Breast epithelium (tissue), 4 donors: ENCODE results near the gene ADAM11. TPM values are rescaled to one million over a fixed set of nuclear protein-coding genes. Genes with fewer than 3 reads are reported as not detected.
"Not testable (repeated sequence)": the region's sequence is repeated elsewhere in the genome, so short reads cannot be mapped to it uniquely, and the experiment has no call there.

Experiments
- DNase-seq, 2 donors: peaks; one replicate each; pipeline ENCODE4 v3.0.0-alpha.2; 2019; ENCODE audit warnings: low spot score in 2 of 2
- H3K27ac ChIP-seq, 2 donors: fragments of 200-600 bp; sonication (generic) in 1 of 2; one replicate each; pipeline ENCODE4 v1.5.1; 2016 to 2019; ENCODE audit warnings: mild to moderate bottlenecking in 1 of 2
- H3K27me3 ChIP-seq, 2 donors: fragments of 200-600 bp; sonication (generic) in 1 of 2; one replicate each; pipeline versions ENCODE4 v1.5.1 to v1.6.0; 2017 to 2019; ENCODE audit warnings: control low read depth in 1 of 2, mild to moderate bottlenecking in 1 of 2
- H3K36me3 ChIP-seq: fragments of 200-600 bp; one replicate; pipeline ENCODE4 v1.5.1; 2019
- H3K4me1 ChIP-seq, 2 donors: fragments of 200-600 bp; sonication (generic); one replicate each; pipeline ENCODE4 v1.5.1; 2016 to 2019; ENCODE audit warnings: control low read depth in 1 of 2
- H3K4me3 ChIP-seq, 3 donors: fragments of 200-600 bp; sonication (generic); 1 replicate in 2 of 3; 2 replicates in 1 of 3; pipeline ENCODE4 v1.5.1; 2016 to 2019; ENCODE audit warnings: mild to moderate bottlenecking in 3 of 3, moderate library complexity in 2 of 3
- H3K9me3 ChIP-seq, 2 donors: fragments of 200-600 bp; sonication (generic) in 1 of 2; one replicate each; pipeline ENCODE4 v1.5.1; 2016 to 2019; ENCODE audit warnings: control low read depth in 1 of 2
- POLR2A ChIP-seq: fragments of 450-650 bp; IDR thresholded peaks from one replicate; pipeline ENCODE4 v1.6.1; 2016; ENCODE audit warnings: antibody characterized with exemption, mild to moderate bottlenecking, moderate library complexity
- POLR2AphosphoS5 ChIP-seq, 3 donors: sonication (generic); formaldehyde crosslinking; IDR thresholded peaks; one replicate each; pipeline ENCODE4 v1.6.1; 2017; ENCODE audit warnings: antibody characterized with exemption in 3 of 3
- intact Hi-C: fragments of 100-400 bp; cut with DNase I; formaldehyde crosslinking; loops from one replicate; pipeline ENCODE4 v1.15.1; 2023; ENCODE audit warnings: low total_unique reads
- total RNA-seq, 3 donors: library from RNA; depleted of rRNA; stranded (reverse); fragments of >200 nt; gene quantifications; one replicate each; pipeline ENCODE4 v1.1.0, GENCODE V29; 2016
- TF ChIP-seq, protein P1 (sequence below), 3 donors: fragments of 450-650 bp; IDR thresholded peaks; one replicate each; pipeline ENCODE4 v1.5.1; 2016 to 2017; ENCODE audit warnings: antibody characterized with exemption in 3 of 3, mild to moderate bottlenecking in 3 of 3, moderate library complexity in 3 of 3

The ADAM11 gene
- total RNA-seq, 3 donors from 2014 or later: 1.0 to 1.4 (median 1.3) TPM

DNA sequence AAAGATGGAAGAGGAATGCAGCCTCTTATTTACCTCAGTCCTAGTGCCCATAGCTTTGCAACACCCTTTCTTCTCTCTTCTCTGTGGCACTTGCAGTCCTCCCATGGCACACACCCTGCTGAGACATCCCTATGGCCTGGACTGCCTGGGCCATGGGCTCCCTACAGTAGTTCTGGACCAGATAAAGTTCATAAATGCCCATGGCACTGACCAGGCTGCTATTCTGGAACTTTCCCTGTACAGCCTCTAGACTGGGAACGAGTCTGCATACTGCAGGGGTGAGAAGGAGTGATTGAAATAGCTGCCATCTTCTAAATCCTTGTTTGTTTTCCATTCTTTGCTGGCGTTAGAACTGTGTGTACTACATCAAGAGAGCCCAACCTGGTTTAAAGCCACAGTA, 24.5 kb upstream of the ADAM11 start:
- H3K36me3 ChIP-seq: no peaks in the 10 kb centered on the region
- no peaks in the 10 kb centered on the region for H3K9me3 ChIP-seq
- no peaks in the 10 kb centered on the region for H3K27me3 ChIP-seq
- no peak for DNase-seq
- no peak overlapping the region for H3K27ac ChIP-seq
- no peaks in the 10 kb centered on the region for H3K4me1 ChIP-seq
- TF ChIP-seq POLR2A (no peak), POLR2AphosphoS5 (IDR thresholded peaks at IDR 0.05) (no peak)
- TF ChIP-seq, protein P1, sequence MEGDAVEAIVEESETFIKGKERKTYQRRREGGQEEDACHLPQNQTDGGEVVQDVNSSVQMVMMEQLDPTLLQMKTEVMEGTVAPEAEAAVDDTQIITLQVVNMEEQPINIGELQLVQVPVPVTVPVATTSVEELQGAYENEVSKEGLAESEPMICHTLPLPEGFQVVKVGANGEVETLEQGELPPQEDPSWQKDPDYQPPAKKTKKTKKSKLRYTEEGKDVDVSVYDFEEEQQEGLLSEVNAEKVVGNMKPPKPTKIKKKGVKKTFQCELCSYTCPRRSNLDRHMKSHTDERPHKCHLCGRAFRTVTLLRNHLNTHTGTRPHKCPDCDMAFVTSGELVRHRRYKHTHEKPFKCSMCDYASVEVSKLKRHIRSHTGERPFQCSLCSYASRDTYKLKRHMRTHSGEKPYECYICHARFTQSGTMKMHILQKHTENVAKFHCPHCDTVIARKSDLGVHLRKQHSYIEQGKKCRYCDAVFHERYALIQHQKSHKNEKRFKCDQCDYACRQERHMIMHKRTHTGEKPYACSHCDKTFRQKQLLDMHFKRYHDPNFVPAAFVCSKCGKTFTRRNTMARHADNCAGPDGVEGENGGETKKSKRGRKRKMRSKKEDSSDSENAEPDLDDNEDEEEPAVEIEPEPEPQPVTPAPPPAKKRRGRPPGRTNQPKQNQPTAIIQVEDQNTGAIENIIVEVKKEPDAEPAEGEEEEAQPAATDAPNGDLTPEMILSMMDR (IDR thresholded peaks at IDR 0.05): no peak
- intact Hi-C loops: no loop called here
- H3K4me3 ChIP-seq: no peak overlapping the region

DNA sequence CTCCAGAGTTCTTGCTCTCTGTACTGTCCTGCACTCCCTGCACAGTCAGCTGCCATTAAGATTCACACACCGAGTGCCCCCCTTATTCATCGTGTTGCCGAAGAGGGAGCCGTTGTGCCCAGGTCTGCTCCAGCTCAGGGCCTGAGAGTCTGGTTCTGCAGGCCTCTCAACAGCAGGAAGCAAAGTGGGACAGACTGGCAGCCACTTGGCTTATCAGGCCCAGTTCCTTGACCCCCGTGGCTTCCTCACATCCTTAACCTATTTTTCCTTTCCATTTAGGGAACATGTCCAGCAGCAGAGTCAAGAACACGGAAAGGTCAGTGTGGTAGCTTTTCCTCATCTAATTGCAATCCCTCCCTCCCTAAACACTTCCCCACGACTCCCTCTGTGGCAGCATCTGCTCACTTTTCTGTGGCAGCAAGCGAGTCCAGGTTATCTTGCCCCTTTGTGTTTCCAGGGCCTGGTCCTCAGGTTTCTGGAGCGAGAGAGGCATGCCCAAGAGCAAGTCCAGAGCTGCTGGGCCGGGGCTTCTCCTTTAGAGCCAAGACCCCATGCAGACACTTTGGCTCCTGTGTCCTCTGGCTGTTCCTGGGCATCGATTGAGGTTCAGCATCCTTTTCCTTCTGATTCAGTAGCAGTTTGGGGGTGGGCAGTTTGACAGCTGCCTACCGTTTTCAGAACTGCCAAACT, 22.1 kb upstream of the ADAM11 start:
- intact Hi-C loops: no loop called here
- DNase-seq: no peak
- H3K9me3 ChIP-seq: no peaks in the 10 kb centered on the region
- TF ChIP-seq, protein P1 (IDR thresholded peaks at IDR 0.05): no peak
- TF ChIP-seq POLR2AphosphoS5 (IDR thresholded peaks at IDR 0.05) (no peak), POLR2A (no peak)
- no peaks in the 10 kb centered on the region for H3K27me3 ChIP-seq
- H3K4me1 ChIP-seq: no peaks in the 10 kb centered on the region
- H3K36me3 ChIP-seq: no peaks in the 10 kb centered on the region
- H3K4me3 ChIP-seq: no peak overlapping the region
- no peak overlapping the region for H3K27ac ChIP-seq

DNA sequence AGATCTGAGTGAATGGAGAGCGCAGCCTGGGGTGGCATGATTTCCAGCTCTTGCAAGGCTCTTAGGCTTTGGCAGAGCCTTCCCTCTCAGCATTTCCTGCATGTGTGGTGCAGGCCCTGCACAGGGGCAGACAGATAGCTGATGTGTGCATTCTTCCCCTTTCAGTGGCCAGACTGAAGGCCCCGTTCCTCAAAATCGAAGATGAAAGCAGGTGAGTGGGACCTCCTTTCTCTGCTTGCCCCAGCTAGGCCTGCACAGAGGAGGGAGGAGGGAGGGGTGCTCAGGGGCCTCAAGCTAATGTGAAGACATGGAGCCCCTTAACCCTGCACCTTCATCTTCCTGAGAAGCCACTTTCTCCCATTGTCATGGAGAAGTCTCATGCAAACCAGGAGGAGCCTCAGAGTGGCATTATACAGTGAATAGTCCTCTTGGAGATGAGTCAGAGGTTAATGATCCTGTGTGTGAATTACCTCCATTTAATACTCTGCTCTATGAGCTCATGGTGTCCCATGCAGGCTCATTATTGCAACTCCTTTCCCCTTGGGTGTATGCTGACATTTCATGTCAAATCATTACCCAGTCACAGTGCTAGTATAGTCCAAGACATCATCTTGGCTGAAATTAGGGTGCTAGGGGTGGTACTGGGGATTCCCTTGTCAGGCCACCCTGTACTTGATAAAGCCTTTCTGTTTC, 20.4 kb upstream of the ADAM11 start:
- intact Hi-C loops: no loop called here
- TF ChIP-seq, protein P1 (IDR thresholded peaks at IDR 0.05): no peak
- TF ChIP-seq POLR2AphosphoS5 (IDR thresholded peaks at IDR 0.05) (no peak), POLR2A (no peak)
- DNase-seq: no peak
- no peaks in the 10 kb centered on the region for H3K4me1 ChIP-seq
- H3K36me3 ChIP-seq: no peaks in the 10 kb centered on the region
- H3K27ac ChIP-seq: no peak overlapping the region
- H3K4me3 ChIP-seq: no peak overlapping the region
- no peaks in the 10 kb centered on the region for H3K9me3 ChIP-seq
- H3K27me3 ChIP-seq: no peaks in the 10 kb centered on the region

DNA sequence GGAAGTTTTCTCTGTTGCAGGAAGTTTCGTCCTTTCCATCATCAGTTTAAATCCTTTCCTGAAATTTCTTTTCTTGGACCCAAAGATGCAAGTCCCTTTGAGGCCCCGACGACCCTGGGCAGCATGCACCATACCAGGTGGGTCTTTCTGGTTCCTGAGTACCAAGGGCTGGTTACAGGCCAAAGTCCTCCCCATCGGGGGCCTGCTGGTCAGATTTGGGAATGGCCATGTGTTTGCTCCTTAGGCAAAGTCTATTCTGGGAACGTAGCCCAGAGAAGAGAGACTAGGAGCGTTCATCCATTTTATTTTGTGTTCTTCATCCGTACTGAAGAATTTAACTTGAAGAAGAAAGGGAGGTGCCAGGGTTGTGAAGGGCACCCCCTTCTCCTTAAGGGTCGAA, 17.5 kb upstream of the ADAM11 start:
- Histone ChIP-seq H3K9me3 (no peaks in the 10 kb centered on the region), H3K4me3 (no peak overlapping the region), H3K4me1 (no peaks in the 10 kb centered on the region), H3K27ac (no peak overlapping the region), H3K27me3 (no peaks in the 10 kb centered on the region), H3K36me3 (no peaks in the 10 kb centered on the region)
- TF ChIP-seq POLR2AphosphoS5 (IDR thresholded peaks at IDR 0.05) (no peak), POLR2A (no peak)
- intact Hi-C loops: no loop called here
- DNase-seq: no peak

DNA sequence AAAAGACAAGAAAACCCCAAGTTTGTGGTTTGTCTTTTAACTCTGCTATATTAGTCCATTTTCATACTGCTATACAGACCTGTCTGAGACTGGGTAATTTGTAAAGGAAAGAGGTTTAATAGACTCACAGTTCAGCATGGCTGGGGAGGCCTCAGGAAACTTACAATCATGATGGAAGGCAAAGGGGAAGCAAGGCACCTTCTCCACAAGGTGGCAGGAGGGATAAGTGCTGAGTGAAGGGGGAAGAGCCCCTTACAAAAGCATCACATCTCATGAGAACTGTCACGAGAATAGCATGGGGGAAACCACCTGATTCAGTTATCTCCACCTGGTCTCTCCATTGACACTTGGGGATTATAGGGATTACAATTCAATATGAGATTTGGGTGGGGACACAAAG, 13.5 kb upstream of the ADAM11 start:
- no peak overlapping the region for H3K27ac ChIP-seq
- no peaks in the 10 kb centered on the region for H3K4me1 ChIP-seq
- H3K4me3 ChIP-seq: no peak overlapping the region
- TF ChIP-seq POLR2AphosphoS5 (IDR thresholded peaks at IDR 0.05) (no peak), POLR2A (no peak)
- TF ChIP-seq, protein P1 (IDR thresholded peaks at IDR 0.05): no peak
- no peaks in the 10 kb centered on the region for H3K36me3 ChIP-seq
- H3K27me3 ChIP-seq: no peaks in the 10 kb centered on the region
- no peaks in the 10 kb centered on the region for H3K9me3 ChIP-seq
- intact Hi-C loops: no loop called here
- no peak for DNase-seq

DNA sequence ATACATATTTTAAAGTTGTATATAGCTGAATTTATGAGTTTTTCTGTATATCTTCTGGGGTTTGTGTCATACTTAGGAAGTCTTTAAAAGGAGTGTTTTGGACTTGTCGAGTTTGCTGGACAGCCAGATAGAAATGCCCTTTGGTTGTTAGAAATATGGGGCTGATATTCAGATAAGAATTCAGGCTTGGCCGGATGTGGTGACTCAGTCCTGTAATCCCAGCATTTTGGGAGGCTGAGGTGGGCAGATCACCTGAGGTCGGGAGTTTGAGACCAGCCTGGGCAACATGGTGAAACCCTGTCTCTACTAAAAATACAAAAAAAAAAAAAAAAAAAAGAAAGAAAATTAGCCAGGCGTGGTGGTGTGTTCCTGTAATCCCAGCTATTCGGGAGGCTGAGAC, 13.1 kb upstream of the ADAM11 start:
- H3K9me3 ChIP-seq, intact Hi-C loops, H3K27ac ChIP-seq, H3K27me3 ChIP-seq, H3K4me3 ChIP-seq, DNase-seq, H3K36me3 ChIP-seq, H3K4me1 ChIP-seq: not testable (repeated sequence)
